T1000 (cell line): ENCODE measurements around the gene CEACAM8.
"Not testable (repeated sequence)": the region's sequence is repeated elsewhere in the genome, so short reads cannot be mapped to it uniquely, and the experiment has no call there.

Source experiments
- DNase-seq: peaks from one replicate; lab custom pipeline; 2025; ENCODE audit warnings: mixed read lengths; lab: John Stamatoyannopoulos, UW

Gene CEACAM8

DNA sequence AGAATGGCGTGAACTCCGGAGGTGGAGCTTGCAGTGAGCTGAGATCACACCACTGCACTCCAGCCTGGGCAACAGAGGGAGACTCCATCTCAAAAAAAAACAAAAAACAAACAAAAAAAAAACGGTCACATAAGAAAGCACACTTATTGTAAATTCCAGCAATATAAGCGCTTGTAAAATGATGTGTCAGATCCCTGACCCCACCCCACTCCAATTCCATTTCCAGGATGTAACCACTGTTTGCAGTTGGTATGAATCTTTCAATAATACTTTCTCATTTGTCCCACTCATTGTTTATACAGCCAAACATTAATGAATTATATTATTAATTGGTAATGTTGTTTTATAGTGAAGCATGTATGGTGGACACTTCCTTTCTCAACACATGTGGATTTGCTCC is 50.6 kb downstream of the CEACAM8 start:
- DNase-seq, result no peak

DNA sequence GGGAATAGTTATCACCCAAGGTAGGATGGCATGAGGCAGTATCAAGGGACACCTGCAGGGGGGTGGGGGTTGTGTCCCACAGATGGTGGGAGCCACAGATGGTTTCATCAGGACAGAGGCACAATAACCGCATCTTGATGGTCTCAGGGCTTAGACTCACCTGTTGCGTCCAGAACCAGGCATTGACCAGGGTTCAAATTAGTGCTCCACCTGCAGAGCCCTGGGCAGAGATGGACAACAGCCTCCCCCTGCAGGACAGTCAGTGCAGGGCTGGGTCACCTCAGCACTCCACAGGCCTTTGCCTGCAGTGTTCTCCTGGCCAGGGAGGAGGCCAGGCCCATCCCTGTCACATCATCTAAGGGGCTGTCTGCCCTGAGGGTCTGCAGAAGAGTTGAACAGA is 51.9 kb downstream of the CEACAM8 start:
- no peak for DNase-seq

- DNase-seq, result no peak
These were observed 54.6 kb downstream of the CEACAM8 start for GRCh38 chr19:42540071-42540553.

GRCh38 chr19:42538841-42539709 is 55.6 kb downstream of the CEACAM8 start:
- DNase-seq, result no peak

GRCh38 chr19:42535276-42535675 is 59.4 kb downstream of the CEACAM8 start:
- not testable (repeated sequence) for DNase-seq

GRCh38 chr19:42534391-42534790 is 60.3 kb downstream of the CEACAM8 start:
- no peak for DNase-seq

GRCh38 chr19:42532891-42533290 is 61.8 kb downstream of the CEACAM8 start:
- no peak for DNase-seq

GRCh38 chr19:42531313-42531712 is 63.4 kb downstream of the CEACAM8 start:
- DNase-seq, result no peak
